KMS-11 (cell line): Measurements from ENCODE around the gene PAX4.

Experiments
- H2AFZ ChIP-seq: fragments of 200-600 bp; sonication (generic); 2 replicates; pipeline ENCODE4 v1.6.1; 2016; ENCODE audit warnings: antibody characterized with exemption, mixed run types, low read depth
- H3K27ac ChIP-seq: fragments of 200-600 bp; sonication (generic); 2 replicates; pipeline ENCODE4 v1.6.1; 2016; ENCODE audit warnings: mild to moderate bottlenecking, mixed run types
- H3K27me3 ChIP-seq: fragments of 200-600 bp; sonication (generic); 2 replicates; pipeline ENCODE4 v1.6.1; 2017; ENCODE audit warnings: mild to moderate bottlenecking, low read depth, mixed run types, moderate library complexity; ENCODE audit not compliant: insufficient read depth
- H3K36me3 ChIP-seq: fragments of 200-600 bp; sonication (generic); 2 replicates; pipeline ENCODE4 v1.6.1; 2017; ENCODE audit warnings: mild to moderate bottlenecking, mixed run types; ENCODE audit not compliant: insufficient read depth
- H3K4me1 ChIP-seq: fragments of 200-600 bp; sonication (generic); 2 replicates; pipeline ENCODE4 v1.6.1; 2016; ENCODE audit warnings: mild to moderate bottlenecking, low read depth, mixed run types; ENCODE audit not compliant: poor library complexity, severe bottlenecking
- H3K4me2 ChIP-seq: fragments of 200-600 bp; sonication (generic); 2 replicates; pipeline ENCODE4 v1.7.0; 2016; ENCODE audit warnings: mild to moderate bottlenecking, mixed run types
- H3K4me3 ChIP-seq: fragments of 200-600 bp; sonication (generic); IDR thresholded peaks from 2 replicates; pipeline ENCODE4 v1.6.1; 2017; ENCODE audit warnings: low read depth, low read length, mixed read lengths; ENCODE audit not compliant: insufficient read depth
- H3K79me2 ChIP-seq: fragments of 200-600 bp; sonication (generic); 2 replicates; pipeline ENCODE4 v1.6.1; 2016; ENCODE audit warnings: low read depth, mixed run types; ENCODE audit not compliant: insufficient read depth
- H3K9ac ChIP-seq: fragments of 200-600 bp; sonication (generic); 2 replicates; pipeline ENCODE4 v1.6.1; 2016; ENCODE audit warnings: mild to moderate bottlenecking, mixed run types
- H4K20me1 ChIP-seq: fragments of 200-600 bp; sonication (generic); 2 replicates; pipeline ENCODE4 v1.6.1; 2016; ENCODE audit warnings: mild to moderate bottlenecking, mixed run types; ENCODE audit not compliant: insufficient read depth
- TF ChIP-seq, protein P1 (sequence below): fragments of 200-600 bp; sonication (generic); conservative IDR thresholded peaks from 2 replicates; pipeline ENCODE4 v1.6.1; 2017; ENCODE audit warnings: low read depth, mild to moderate bottlenecking, antibody characterized with exemption, low read length, moderate library complexity, mixed read lengths

PAX4 gene

DNA sequence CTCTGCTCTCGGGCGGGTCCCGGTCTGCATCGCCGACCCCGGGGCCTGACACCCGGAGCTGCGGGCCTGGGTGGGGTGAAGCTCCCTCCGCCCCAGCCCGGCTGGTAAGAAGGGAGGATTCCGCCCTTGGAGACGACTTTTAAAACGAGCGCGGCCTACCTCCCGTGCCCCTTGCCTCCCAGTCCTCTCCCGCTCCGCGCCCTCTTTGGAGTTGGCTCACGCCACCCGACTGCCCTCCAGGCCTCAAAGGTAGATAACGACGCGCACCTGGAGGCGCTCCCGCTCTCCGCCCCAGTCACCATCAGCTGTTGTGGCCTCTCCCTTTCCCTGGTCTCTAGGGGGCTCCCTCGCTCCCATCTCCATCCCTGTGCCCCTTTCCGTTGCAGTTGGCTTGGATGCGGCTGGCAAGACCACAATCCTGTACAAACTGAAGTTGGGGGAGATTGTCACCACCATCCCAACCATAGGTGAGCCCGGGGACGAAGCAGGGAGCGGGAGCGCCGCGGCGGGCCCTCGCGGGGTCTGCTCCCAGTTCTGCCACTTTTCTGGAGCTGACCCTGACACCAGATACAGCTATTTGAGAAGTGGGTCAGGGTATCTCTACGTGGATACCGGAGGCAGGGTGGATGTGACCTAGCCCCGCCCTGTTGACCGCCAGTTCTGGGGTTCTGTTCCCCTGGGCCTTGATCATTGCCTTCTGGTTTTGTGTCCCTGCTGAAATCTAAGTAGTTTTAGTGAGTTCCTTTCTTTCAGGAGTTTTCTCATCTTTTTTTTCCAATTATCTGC, 29.1 kb downstream of the PAX4 start:
- TF ChIP-seq, protein P1, sequence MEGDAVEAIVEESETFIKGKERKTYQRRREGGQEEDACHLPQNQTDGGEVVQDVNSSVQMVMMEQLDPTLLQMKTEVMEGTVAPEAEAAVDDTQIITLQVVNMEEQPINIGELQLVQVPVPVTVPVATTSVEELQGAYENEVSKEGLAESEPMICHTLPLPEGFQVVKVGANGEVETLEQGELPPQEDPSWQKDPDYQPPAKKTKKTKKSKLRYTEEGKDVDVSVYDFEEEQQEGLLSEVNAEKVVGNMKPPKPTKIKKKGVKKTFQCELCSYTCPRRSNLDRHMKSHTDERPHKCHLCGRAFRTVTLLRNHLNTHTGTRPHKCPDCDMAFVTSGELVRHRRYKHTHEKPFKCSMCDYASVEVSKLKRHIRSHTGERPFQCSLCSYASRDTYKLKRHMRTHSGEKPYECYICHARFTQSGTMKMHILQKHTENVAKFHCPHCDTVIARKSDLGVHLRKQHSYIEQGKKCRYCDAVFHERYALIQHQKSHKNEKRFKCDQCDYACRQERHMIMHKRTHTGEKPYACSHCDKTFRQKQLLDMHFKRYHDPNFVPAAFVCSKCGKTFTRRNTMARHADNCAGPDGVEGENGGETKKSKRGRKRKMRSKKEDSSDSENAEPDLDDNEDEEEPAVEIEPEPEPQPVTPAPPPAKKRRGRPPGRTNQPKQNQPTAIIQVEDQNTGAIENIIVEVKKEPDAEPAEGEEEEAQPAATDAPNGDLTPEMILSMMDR = peak; percentile 48
- H3K4me1 ChIP-seq = peaks cover 25% of the 10 kb centered on the region
- peak overlapping the region; percentile 83 for H3K9ac ChIP-seq
- H3K27me3 ChIP-seq = no peaks in the 10 kb centered on the region
- peaks cover 25% of the 10 kb centered on the region for H3K79me2 ChIP-seq
- H3K36me3 ChIP-seq = no peaks in the 10 kb centered on the region
- H4K20me1 ChIP-seq = 0 out of 2 replicates have a peak, but pooled peaks cover 1% of the 10 kb centered on the region
- H3K4me3 ChIP-seq = no peak overlapping the region
- H3K4me2 ChIP-seq = peak overlapping the region; percentile 81
- peak overlapping the region; percentile 94 for H2AFZ ChIP-seq
- peak overlapping the region; percentile 49 for H3K27ac ChIP-seq

DNA sequence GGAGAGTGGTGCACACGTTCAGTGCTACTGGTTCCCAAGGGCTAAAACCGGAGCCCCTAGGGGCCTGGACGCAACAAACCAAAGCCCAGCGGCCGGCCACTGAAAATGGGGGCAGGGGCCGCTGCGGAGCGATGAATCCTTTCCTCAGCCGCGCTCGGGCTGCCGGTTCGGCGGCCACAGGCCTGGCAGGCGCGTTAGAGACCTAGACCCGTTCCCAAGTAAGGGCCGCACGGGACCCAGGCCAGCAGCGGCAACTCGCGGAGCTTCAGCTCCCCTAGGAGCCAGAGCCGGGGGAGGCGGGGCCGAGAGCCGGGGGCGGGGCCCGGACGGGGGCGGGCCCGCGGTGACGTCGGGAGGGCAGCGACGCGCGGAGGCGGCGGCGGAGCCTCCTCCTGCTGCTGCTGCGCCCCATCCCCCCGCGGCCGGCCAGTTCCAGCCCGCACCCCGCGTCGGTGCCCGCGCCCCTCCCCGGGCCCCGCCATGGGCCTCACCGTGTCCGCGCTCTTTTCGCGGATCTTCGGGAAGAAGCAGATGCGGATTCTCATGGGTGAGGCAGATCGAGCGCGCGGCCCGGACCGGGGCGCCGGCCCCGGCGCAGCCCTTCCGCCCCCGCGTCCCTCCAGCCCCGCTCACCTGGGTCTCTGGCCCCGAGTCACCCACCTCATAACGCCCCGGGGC, 29.8 kb downstream of the PAX4 start, which contains the start of gene ARF5:
ARF5 (plus strand) TSS at position 393 of the 678 bp plus-strand sequence; CDS start at position 481, 88 bp downstream.
- Histone ChIP-seq H3K9ac (peak within 1 kb of the TSS; percentile 83), H4K20me1 (0 out of 2 replicates have a peak, but pooled peaks cover 5% of the 10 kb centered on the region), H3K4me3 (no peak within 1 kb of the TSS), H3K4me1 (peaks cover 31% of the 10 kb centered on the region), H3K36me3 (no peaks in the 10 kb centered on the region), H3K27ac (peak within 1 kb of the TSS; percentile 49), H3K4me2 (peak within 1 kb of the TSS; percentile 86), H3K27me3 (no peaks in the 10 kb centered on the region), H2AFZ (peak within 1 kb of the TSS; percentile 96), H3K79me2 (peaks cover 32% of the 10 kb centered on the region)
- TF ChIP-seq, protein P1 = no peak

DNA sequence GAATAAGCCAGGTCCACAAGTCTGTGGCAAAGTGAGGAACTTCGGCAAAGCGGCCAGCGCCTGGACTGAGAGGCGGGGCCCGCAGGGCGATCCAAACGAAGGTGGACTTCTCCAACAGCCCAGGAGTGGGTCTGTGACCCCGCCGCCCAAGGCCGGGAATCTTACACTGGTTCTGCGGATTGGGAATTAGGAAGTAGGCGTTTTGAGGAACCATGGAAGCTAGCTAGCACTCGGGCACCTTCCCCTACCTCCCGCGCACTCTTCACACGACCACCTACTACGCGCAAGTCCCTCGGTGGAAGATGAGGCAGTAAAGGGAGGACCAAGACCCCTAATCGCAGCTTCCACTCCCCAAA, 30.3 kb downstream of the PAX4 start:
- peaks cover 31% of the 10 kb centered on the region for H3K4me1 ChIP-seq
- no peak overlapping the region for H3K27ac ChIP-seq

DNA sequence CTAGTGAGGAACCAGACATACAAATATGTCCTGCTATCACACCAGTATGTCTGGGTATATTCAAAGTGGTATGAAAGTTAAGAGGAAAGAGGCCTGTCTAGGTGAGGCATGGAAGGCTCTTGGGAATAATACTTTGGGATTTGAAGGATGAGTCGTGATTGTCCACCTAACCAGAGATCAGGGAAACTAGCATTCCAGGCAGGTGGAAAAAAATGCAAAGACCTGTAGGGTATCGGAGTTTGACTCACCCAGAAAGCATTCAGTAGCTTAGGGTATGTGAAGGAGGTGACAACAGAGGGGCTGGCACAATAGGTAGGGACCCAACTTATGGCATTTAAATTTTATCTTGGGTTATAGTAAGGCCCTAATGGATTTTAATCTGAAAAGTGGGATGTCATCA, 31.6 kb downstream of the PAX4 start:
- Histone ChIP-seq H3K4me1 (peaks cover 31% of the 10 kb centered on the region), H2AFZ (peak overlapping the region; percentile 89)

More for the DNA sequence above, 30.3 kb downstream of the PAX4 start:
- TF ChIP-seq, protein P1 = no peak
- H3K9ac ChIP-seq = peak overlapping the region; percentile 26; the same call in 1 of the 2 replicates
- H3K4me2 ChIP-seq = peak overlapping the region; percentile 86
- no peaks in the 10 kb centered on the region for H3K27me3 ChIP-seq
- peaks cover 36% of the 10 kb centered on the region for H3K79me2 ChIP-seq
- H2AFZ ChIP-seq = peak overlapping the region; percentile 96
- no peaks in the 10 kb centered on the region for H3K36me3 ChIP-seq
- no peak overlapping the region for H3K4me3 ChIP-seq
- H4K20me1 ChIP-seq = 0 out of 2 replicates have a peak, but pooled peaks cover 5% of the 10 kb centered on the region

More for the DNA sequence above, 31.6 kb downstream of the PAX4 start:
- H3K27me3 ChIP-seq = no peaks in the 10 kb centered on the region
- 0 out of 2 replicates have a peak, but pooled peaks cover 5% of the 10 kb centered on the region for H4K20me1 ChIP-seq
- no peak overlapping the region for H3K4me3 ChIP-seq
- H3K27ac ChIP-seq = no peak overlapping the region
- H3K9ac ChIP-seq = no peak overlapping the region
- H3K79me2 ChIP-seq = peaks cover 37% of the 10 kb centered on the region
- TF ChIP-seq, protein P1 = no peak
- no peaks in the 10 kb centered on the region; the same call in 1 of the 2 replicates for H3K36me3 ChIP-seq
- 0 out of 2 replicates have a peak overlapping the region, but pooled peaks have one; percentile 100 for H3K4me2 ChIP-seq
